ENCODE results near the gene ERGIC3. TPM values are rescaled to one million over a fixed set of nuclear protein-coding genes. Genes with fewer than 3 reads are reported as not detected.

ERGIC3 gene
- total and polyA plus RNA-seq, 2 of the 13 experiments (the other 11 are each of a cell fraction or from before 2014, with no cell fraction given), result 407 to 670 TPM

GRCh38 chr20:35561268-35561667, 19.4 kb downstream of the ERGIC3 start:
- Histone ChIP-seq H3K36me3 (replicated peaks in 1 of 2; ENCODE audit: control insufficient read depth in 1 of 2, insufficient read depth in 2 of 2, low read length in 2 of 2) (peaks cover 9 to 26% of the 10 kb centered on the region in 2 experiments), H3K79me2 (ENCODE audit: insufficient read depth, low read length) (no peaks in the 10 kb centered on the region), H3K27me3 (ENCODE audit: control insufficient read depth in 1 of 2, insufficient read depth in 2 of 2, low read length in 2 of 2) (no peaks in the 10 kb centered on the region), H3K27ac (ENCODE audit: extremely low read length, insufficient read depth, low read length) (no peak overlapping the region), H4K20me1 (ENCODE audit: insufficient read depth, low read length) (no peaks in the 10 kb centered on the region), H3K4me1 (ENCODE audit: insufficient read depth, low read length) (peaks cover 9% of the 10 kb centered on the region; the same call in 1 of the 2 replicates), H3K4me2 (ENCODE audit: low read depth, low read length) (no peak overlapping the region), H2AFZ (ENCODE audit: low read length) (no peak overlapping the region), H3K9me3 (ENCODE audit: low read length) (no peaks in the 10 kb centered on the region), H3K9ac (ENCODE audit: insufficient read depth, low read depth, low read length) (no peak overlapping the region), H3K4me3 (replicated peaks in 1 of 3; ENCODE audit: insufficient read depth in 1 of 3, low read depth in 2 of 3, low read length in 3 of 3) (no peak overlapping the region)
- 46% methylated on average over 7 of the region's 7 CpGs for WGBS (ENCODE audit: low lambda C conversion rate)
- in situ Hi-C loops (cut with HindIII; ENCODE audit: extremely low pct_ligation_motif_present, low pct_unique_long_range_greater_than_20kb), result no loop called here
- POLR2A ChIA-PET, result interaction anchor here (1.6 kb wide), 1 partner anchor 56 kb away, joined by 4 read pairs; no protein-coding TSS in a partner anchor
- intact Hi-C loops (cut with micrococcal nuclease; ENCODE audit: unreplicated experiment), result no loop called here
- ATAC-seq, result peak; percentile 80
- DNase-seq (ENCODE audit: low spot score), result peak; percentile 50
- peak; percentile 80 for FAIRE-seq
- no TSS peak for BruUV-seq (replicated peaks)
- CTCF ChIA-PET (ENCODE audit: low intra/inter-chr PET ratio, low total read pairs), result interaction anchor here (1.3 kb wide), 1 partner anchor 322 kb away, joined by 6 read pairs; no protein-coding TSS in a partner anchor
- TF ChIP-seq CCAR2 (optimal IDR thresholded peaks at IDR 0.05; ENCODE audit: low read depth, low read length) (no peak), EP300 (IDR thresholded peaks at IDR 0.05; ENCODE audit: low read depth in 2 of 2, low read length in 2 of 2) (no peak), EP300 (CRISPR knock-in tag; IDR thresholded peaks at IDR 0.05; ENCODE audit: borderline replicate concordance) (no peak), ZNF17 (CRISPR knock-in tag; IDR thresholded peaks at IDR 0.05) (no peak), AKAP8 (CRISPR knock-in tag; IDR thresholded peaks at IDR 0.05) (peak; percentile 36; the same call in 1 of the 2 replicates), NR3C1 (CRISPR knock-in tag; IDR thresholded peaks at IDR 0.05) (no peak), STAG1 (CRISPR knock-in tag; IDR thresholded peaks at IDR 0.05) (peak; percentile 83), ZMYM4 (CRISPR knock-in tag; IDR thresholded peaks at IDR 0.05) (no peak), NR2F1 (CRISPR knock-in tag; IDR thresholded peaks at IDR 0.05) (no peak), SMC3 (IDR thresholded peaks at IDR 0.05; ENCODE audit: low read length) (peak; percentile 79), ZNF280D (CRISPR knock-in tag; IDR thresholded peaks at IDR 0.05) (no peak), ZNF691 (CRISPR knock-in tag; IDR thresholded peaks at IDR 0.05; ENCODE audit: borderline replicate concordance, low read depth) (no peak), ZBTB10 (CRISPR knock-in tag; IDR thresholded peaks at IDR 0.05; ENCODE audit: borderline replicate concordance) (no peak), XRCC5 (optimal IDR thresholded peaks at IDR 0.05; ENCODE audit: low read length) (peak; percentile 62), KDM5A (IDR thresholded peaks at IDR 0.05; ENCODE audit: borderline replicate concordance, low read length) (no peak)
